Colonic mucosa (tissue), 4 donors: ENCODE data around the gene LTB4R2. TPM values are rescaled to one million over a fixed set of nuclear protein-coding genes. Genes with fewer than 3 reads are reported as not detected.

Experiments used
- DNase-seq: peaks from one replicate; pipeline ENCODE4 v3.0.0-alpha.2; 2020
- H3K27ac ChIP-seq: fragments of 200-600 bp; one replicate; pipeline ENCODE4 v1.8.0; 2021
- H3K27me3 ChIP-seq: fragments of 200-600 bp; one replicate; pipeline ENCODE4 v1.8.0; 2021
- H3K36me3 ChIP-seq: fragments of 200-600 bp; one replicate; pipeline ENCODE4 v1.8.0; 2021
- H3K4me1 ChIP-seq: fragments of 200-600 bp; one replicate; pipeline ENCODE4 v1.8.0; 2021; ENCODE audit warnings: mild to moderate bottlenecking
- H3K4me3 ChIP-seq: fragments of 200-600 bp; one replicate; pipeline ENCODE4 v1.8.0; 2021
- H3K9ac ChIP-seq, 2 donors: one replicate each; pipeline ENCODE4 v1.7.0; 2013; ENCODE audit warnings: control low read depth in 2 of 2, low read depth in 2 of 2, low read length in 2 of 2
- H3K9me3 ChIP-seq: fragments of 200-600 bp; one replicate; pipeline ENCODE4 v1.8.0; 2021
- intact Hi-C: fragments of 100-400 bp; cut with DNase I; formaldehyde crosslinking; loops from one replicate; pipeline ENCODE4 v1.14.1; 2022
- total RNA-seq, 2 donors: library from RNA; stranded (reverse); fragmentation: NEBNext Ultra II Directional in 1 of 2; extraction: Animal tissue kit (Norgen Biotek cat#: 25700) in 1 of 2; gene quantifications; one replicate each; pipeline ENCODE4 v1.2.1, GENCODE V29; 2021
- TF ChIP-seq, protein P1 (sequence below): fragments of 200-600 bp; IDR thresholded peaks from one replicate; pipeline ENCODE4 v1.8.0; 2022; ENCODE audit warnings: antibody characterized with exemption, mild to moderate bottlenecking
- donor health status: healthy.
- donor health status: DM: no; HTN: no; CAD: no.
- donor health status: DM: no; HTN: no; CAD: no.

LTB4R2 gene
- total RNA-seq, 2 donors from 2014 or later, result 2.7 to 7.8 TPM

DNA sequence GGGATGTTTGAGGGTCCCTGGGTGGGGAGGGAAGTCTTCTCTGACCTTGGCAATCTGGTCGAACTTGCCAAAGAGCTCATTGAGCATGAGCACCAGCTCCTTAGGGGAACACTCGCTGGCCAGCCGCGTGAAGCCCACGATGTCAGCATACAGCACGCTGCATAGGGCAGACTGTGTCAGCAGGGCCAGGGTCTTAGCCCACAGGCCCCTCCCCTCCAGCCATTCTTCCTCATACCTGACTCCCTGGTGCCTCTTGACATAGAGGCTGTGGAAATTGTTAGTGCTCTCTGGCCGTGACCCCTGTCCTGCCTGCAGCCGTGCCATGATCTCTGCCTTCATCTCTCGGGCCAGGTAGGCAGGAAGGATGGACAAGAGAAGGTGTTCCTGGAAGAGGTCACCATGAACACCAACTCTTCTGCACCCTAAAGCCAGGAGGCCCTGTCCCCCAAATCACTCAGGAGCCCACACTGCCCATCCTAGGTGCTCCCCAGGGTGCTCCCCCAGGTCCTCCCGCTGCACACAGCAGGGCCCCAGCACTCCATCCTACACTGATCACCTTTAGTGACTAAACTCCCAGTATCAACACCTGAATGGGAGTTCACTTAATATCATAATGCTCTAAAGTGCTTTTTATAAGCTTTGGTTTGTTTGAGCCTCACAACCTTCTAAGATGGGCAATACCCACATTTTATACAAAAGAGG is 21.2 kb downstream of the LTB4R2 start:
- Histone ChIP-seq H3K27me3 (peaks cover 10% of the 10 kb centered on the region), H3K9ac (no peak overlapping the region), H3K9me3 (no peaks in the 10 kb centered on the region), H3K36me3 (no peaks in the 10 kb centered on the region), H3K4me3 (no peak overlapping the region), H3K27ac (no peak overlapping the region), H3K4me1 (peaks cover 15% of the 10 kb centered on the region)
- intact Hi-C loops, result loop anchor here (5.0 kb wide), 1 partner anchor 36 kb away; the partner anchor contains the start of gene NFATC4
- TF ChIP-seq, protein P1, sequence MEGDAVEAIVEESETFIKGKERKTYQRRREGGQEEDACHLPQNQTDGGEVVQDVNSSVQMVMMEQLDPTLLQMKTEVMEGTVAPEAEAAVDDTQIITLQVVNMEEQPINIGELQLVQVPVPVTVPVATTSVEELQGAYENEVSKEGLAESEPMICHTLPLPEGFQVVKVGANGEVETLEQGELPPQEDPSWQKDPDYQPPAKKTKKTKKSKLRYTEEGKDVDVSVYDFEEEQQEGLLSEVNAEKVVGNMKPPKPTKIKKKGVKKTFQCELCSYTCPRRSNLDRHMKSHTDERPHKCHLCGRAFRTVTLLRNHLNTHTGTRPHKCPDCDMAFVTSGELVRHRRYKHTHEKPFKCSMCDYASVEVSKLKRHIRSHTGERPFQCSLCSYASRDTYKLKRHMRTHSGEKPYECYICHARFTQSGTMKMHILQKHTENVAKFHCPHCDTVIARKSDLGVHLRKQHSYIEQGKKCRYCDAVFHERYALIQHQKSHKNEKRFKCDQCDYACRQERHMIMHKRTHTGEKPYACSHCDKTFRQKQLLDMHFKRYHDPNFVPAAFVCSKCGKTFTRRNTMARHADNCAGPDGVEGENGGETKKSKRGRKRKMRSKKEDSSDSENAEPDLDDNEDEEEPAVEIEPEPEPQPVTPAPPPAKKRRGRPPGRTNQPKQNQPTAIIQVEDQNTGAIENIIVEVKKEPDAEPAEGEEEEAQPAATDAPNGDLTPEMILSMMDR, result no peak
- no peak for DNase-seq

DNA sequence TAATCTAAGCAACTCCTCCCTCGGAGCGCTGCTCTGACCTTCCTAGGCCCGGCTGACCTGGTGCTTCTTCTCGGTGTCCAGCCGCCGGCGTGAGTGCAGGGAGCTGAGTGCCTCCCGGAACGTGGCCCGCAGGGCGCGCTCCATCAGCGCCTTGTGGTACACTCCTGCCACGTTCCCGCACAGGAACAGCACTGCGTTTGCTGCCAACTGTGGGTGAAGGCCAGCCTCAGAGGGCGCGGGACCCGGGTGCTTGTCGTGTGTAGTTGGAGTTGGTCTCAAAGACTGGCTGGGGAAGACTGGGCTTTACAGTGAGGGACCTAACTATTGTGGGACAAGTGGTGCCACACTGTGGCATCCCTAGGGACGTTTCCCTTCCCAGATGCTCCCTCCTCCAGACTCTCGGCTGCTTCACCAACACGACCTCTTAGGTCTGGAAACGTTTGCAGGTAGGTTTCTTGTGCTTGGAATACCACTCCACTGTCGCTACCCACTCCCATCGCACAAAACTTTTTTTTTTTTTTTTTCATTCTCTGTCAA is 21.9 kb downstream of the LTB4R2 start:
- TF ChIP-seq, protein P1, result no peak
- DNase-seq, result no peak
- Histone ChIP-seq H3K36me3 (no peaks in the 10 kb centered on the region), H3K9ac (peak overlapping the region in 1 of 2 donors; percentile 46), H3K4me1 (peaks cover 15% of the 10 kb centered on the region), H3K27ac (no peak overlapping the region), H3K9me3 (no peaks in the 10 kb centered on the region), H3K27me3 (peaks cover 10% of the 10 kb centered on the region), H3K4me3 (no peak overlapping the region)
- intact Hi-C loops, result loop anchor here (2.0 to 5.0 kb wide), 2 partner anchors 36 to 107 kb away; partner anchors contain the start of gene NFATC4

DNA sequence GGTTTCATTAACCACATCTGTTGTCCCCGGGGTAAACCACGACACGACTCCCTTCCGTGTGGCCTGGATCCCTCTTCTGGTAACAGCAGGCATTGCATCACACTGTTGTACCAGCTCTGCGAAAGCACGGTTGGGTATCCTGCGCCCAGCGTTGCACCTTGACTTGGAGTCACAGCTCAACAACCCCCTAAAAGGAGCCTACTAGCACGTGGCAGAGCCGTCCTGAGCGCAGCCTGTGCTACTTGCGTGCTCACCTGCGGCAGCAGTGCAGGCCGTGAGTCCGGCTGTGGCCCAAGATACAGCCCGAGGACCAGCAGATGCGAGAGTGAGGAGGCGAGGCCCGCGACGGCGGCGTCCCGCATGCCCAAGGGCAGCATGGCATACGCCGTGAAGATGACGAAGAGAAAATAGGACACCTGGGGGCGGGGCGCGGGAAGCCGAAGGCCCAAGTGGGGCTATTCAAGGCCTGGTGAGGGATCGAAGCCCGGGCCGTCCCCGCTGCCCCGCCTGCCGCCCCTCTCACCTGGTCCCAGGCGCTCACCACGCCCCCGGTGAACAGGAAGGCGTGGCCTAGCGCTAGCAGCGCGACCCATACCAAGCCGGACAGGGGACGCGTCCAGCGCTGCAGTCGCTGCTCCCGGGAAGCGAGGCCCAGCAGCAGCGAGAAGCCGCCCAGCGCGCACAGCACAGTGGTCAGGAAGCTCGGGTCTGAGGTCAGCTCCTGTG is 22.5 kb downstream of the LTB4R2 start:
- TF ChIP-seq, protein P1, result peak; percentile 83
- no peaks in the 10 kb centered on the region for H3K9me3 ChIP-seq
- peak; percentile 88 for DNase-seq
- H3K27ac ChIP-seq, result no peak overlapping the region
- peak overlapping the region; percentile 44 to 46 for H3K9ac ChIP-seq
- peaks cover 10% of the 10 kb centered on the region for H3K27me3 ChIP-seq
- peaks cover 15% of the 10 kb centered on the region for H3K4me1 ChIP-seq
- intact Hi-C loops, result loop anchor here (2.0 to 5.0 kb wide), 2 partner anchors 35 to 106 kb away; partner anchors contain the start of gene NFATC4
- peak overlapping the region; percentile 22 for H3K4me3 ChIP-seq
- H3K36me3 ChIP-seq, result no peaks in the 10 kb centered on the region

DNA sequence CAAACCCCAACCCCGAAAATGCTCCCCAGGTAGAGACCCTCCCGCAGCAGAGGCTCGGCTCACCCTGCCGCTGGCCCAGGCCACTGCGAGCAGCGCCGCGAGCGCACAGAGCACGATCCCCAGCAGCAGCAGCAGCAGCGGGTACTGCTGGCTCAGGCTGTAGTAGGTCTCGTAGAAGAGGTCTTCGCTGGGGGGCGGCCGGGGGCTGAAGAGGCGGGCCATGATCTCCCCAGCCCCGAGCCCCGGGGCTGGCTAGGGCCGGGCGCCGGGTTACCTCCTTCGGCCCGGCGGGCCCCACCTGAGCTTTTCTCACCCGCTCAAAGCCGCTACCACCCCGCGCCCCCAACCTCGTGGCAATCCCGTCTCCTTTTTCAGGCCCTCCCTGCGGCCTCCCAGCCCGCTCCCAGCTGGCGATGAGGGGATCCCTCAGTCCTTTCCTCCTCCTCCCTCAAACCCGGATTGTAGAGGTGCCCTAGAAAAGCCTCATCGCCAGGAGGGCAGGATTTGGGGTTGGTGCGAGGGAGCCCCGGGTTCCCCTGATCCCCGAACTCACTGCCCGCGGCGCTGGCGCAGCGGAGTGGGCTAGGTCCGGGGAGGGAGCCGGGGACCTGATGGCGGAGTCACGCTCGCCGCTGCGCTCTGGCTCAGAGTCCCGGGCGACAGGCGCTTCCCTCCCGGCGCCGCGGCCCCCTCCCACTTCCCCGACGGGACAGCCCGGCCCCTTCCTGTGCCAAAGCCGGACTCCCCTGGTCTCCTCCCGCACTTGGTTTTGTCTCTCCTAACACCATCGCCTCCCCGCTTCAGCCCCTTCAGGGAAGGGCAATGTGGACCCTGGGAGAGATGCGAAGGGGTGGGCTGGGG is 24.7 kb downstream of the LTB4R2 start, which contains the start of gene ADCY4:
TSS of gene ADCY4 (minus strand) at position 641 of the 861 bp plus-strand sequence. CDS start at position 222, 419 bp downstream.
- peak; percentile 35 for DNase-seq
- intact Hi-C loops, result loop anchor here (5.0 kb wide), 1 partner anchor 33 kb away; the partner anchor contains the start of gene NFATC4
- H3K36me3 ChIP-seq, result no peaks in the 10 kb centered on the region
- no peaks in the 10 kb centered on the region for H3K9me3 ChIP-seq
- H3K27ac ChIP-seq, result peak within 1 kb of the TSS; percentile 12
- H3K27me3 ChIP-seq, result peaks cover 10% of the 10 kb centered on the region
- peaks cover 21% of the 10 kb centered on the region for H3K4me1 ChIP-seq
- H3K4me3 ChIP-seq, result peak within 1 kb of the TSS; percentile 28
- peak within 1 kb of the TSS; percentile 12 to 57 for H3K9ac ChIP-seq
- TF ChIP-seq, protein P1, result no peak
